SK-N-SH (cell line): ENCODE data around the gene DLX4. TPM values are rescaled to one million over a fixed set of nuclear protein-coding genes. Genes with fewer than 3 reads are reported as not detected.

ENCODE experiments used
- CTCF ChIA-PET: fragments of 300-600, 350-600 bp; formaldehyde crosslinking; extraction: SDS; loops from one replicate; lab custom pipeline; 2021; lab: Yijun Ruan, JAX
- POLR2A ChIA-PET: fragments of 350-600 bp; sonication (Branson Sonifier 250); formaldehyde crosslinking; extraction: SDS; loops from one replicate; lab custom pipeline; 2020; ENCODE audit warnings: antibody characterized with exemption, inconsistent platforms; lab: Yijun Ruan, JAX
- DNase-seq: peaks from one replicate; pipeline ENCODE4 v3.0.0; 2012
- H2AFZ ChIP-seq: fragments of 200-600 bp; sonication (generic); 2 replicates; pipeline ENCODE4 v1.8.1; 2016; ENCODE audit warnings: antibody characterized with exemption, mild to moderate bottlenecking, low read depth
- H3F3A ChIP-seq: fragments of 200-600 bp; sonication (generic); replicated peaks from 2 replicates; pipeline ENCODE3; 2016; ENCODE audit warnings: antibody characterized with exemption, mild to moderate bottlenecking; ENCODE audit not compliant: insufficient read depth
- H3K27ac ChIP-seq, 2 experiments: fragments of 200-500 bp in 1 of 2; fragments of 200-600 bp in 1 of 2; sonication (Bioruptor generic) in 1 of 2; sonication (generic), shearing (Covaris generic) in 1 of 2; 2 replicates each; pipeline versions ENCODE4 v1.5.1 to v1.6.1; 2014 to 2016; ENCODE audit warnings: low read depth in 2 of 2, inconsistent platforms in 1 of 2, low read length in 1 of 2, mild to moderate bottlenecking in 1 of 2, mixed read lengths in 1 of 2
- H3K27me3 ChIP-seq: fragments of 200-600 bp; sonication (generic), shearing (Covaris generic); 2 replicates; pipeline ENCODE4 v1.6.1; 2016; ENCODE audit warnings: mixed run types; ENCODE audit not compliant: insufficient read depth
- H3K36me3 ChIP-seq, 2 experiments: fragments of 200-500 bp in 1 of 2; fragments of 200-600 bp in 1 of 2; sonication (Bioruptor generic) in 1 of 2; sonication (generic) in 1 of 2; replicated peaks in 1 of 2; 2 replicates each; pipeline versions ENCODE3 to v1.5.1; 2014 to 2016; ENCODE audit warnings: low read length in 1 of 2, mild to moderate bottlenecking in 1 of 2; ENCODE audit not compliant: insufficient read depth in 2 of 2, control insufficient read depth in 1 of 2
- H3K4me1 ChIP-seq, 2 experiments: fragments of 200-500 bp in 1 of 2; fragments of 200-600 bp in 1 of 2; sonication (Bioruptor generic) in 1 of 2; sonication (generic), shearing (Covaris generic) in 1 of 2; 2 replicates each; pipeline versions ENCODE4 v1.5.1 to v1.6.1; 2014 to 2016; ENCODE audit warnings: low read depth in 1 of 2, low read length in 1 of 2, mixed run types in 1 of 2; ENCODE audit not compliant: insufficient read depth in 2 of 2, control insufficient read depth in 1 of 2
- H3K4me2 ChIP-seq: fragments of 200-600 bp; sonication (generic), shearing (Covaris generic); 2 replicates; pipeline ENCODE4 v1.6.1; 2017; ENCODE audit warnings: mixed run types
- H3K4me3 ChIP-seq, 2 experiments: fragments of 200-500 bp in 1 of 2; fragments of 200-600 bp in 1 of 2; sonication (Bioruptor generic) in 1 of 2; sonication (generic), shearing (Covaris generic) in 1 of 2; 2 replicates each; pipeline versions ENCODE4 v1.5.1 to v1.8.1; 2014 to 2016; ENCODE audit warnings: low read depth in 2 of 2, inconsistent platforms in 1 of 2, low read length in 1 of 2, mild to moderate bottlenecking in 1 of 2, mixed read lengths in 1 of 2, moderate library complexity in 1 of 2
- H3K79me2 ChIP-seq: fragments of 200-600 bp; sonication (generic); 2 replicates; pipeline ENCODE4 v1.8.1; 2017; ENCODE audit warnings: mild to moderate bottlenecking; ENCODE audit not compliant: insufficient read depth
- H3K9ac ChIP-seq: fragments of 200-600 bp; sonication (generic); 2 replicates; pipeline ENCODE4 v1.6.1; 2017; ENCODE audit warnings: mixed run types
- H3K9me2 ChIP-seq: fragments of 200-600 bp; sonication (generic); 2 replicates; pipeline ENCODE4 v1.6.1; 2017; ENCODE audit warnings: mixed run types
- H3K9me3 ChIP-seq: fragments of 200-600 bp; sonication (generic); 2 replicates; pipeline ENCODE4 v1.6.1; 2017; ENCODE audit warnings: mixed run types, mild to moderate bottlenecking, moderate library complexity
- H4K20me1 ChIP-seq: fragments of 200-600 bp; sonication (generic); 2 replicates; pipeline ENCODE4 v1.6.1; 2017; ENCODE audit warnings: mild to moderate bottlenecking, mixed run types; ENCODE audit not compliant: insufficient read depth
- ELF1 ChIP-seq: IDR thresholded peaks from 2 replicates; pipeline ENCODE4 v1.4.0; 2012
- EZH2phosphoT487 ChIP-seq: fragments of 200-600 bp; sonication (generic); IDR thresholded peaks from 2 replicates; pipeline ENCODE4 v1.6.1; 2017; ENCODE audit warnings: low read depth, mixed run types, mild to moderate bottlenecking, antibody characterized with exemption, moderate library complexity, borderline replicate concordance
- FOSL2 ChIP-seq: IDR thresholded peaks from 2 replicates; pipeline ENCODE4 v1.4.0; 2012; ENCODE audit warnings: low read depth, mild to moderate bottlenecking, moderate library complexity, borderline replicate concordance
- GABPA ChIP-seq: IDR thresholded peaks from 2 replicates; pipeline ENCODE4 v1.4.0; 2012; ENCODE audit warnings: low read depth, mild to moderate bottlenecking
- GATA2 ChIP-seq: sonication (generic); formaldehyde crosslinking; IDR thresholded peaks from 2 replicates; pipeline ENCODE4 v1.5.0; 2020; ENCODE audit warnings: mild to moderate bottlenecking, missing genetic modification reagents
- JUND ChIP-seq: IDR thresholded peaks from 2 replicates; pipeline ENCODE4 v1.4.0; 2012
- MEF2A ChIP-seq: IDR thresholded peaks from 2 replicates; pipeline ENCODE4 v1.4.0; 2012; ENCODE audit warnings: low read depth, borderline replicate concordance
- NRF1 ChIP-seq: IDR thresholded peaks from 2 replicates; pipeline ENCODE4 v1.6.1; 2012; ENCODE audit warnings: low read depth, mild to moderate bottlenecking, low read length
- POLR2AphosphoS5 ChIP-seq: IDR thresholded peaks from 2 replicates; pipeline ENCODE4 v1.6.1; 2012; ENCODE audit warnings: low read depth, low read length
- RCOR1 ChIP-seq: fragments of 150-350 bp; IDR thresholded peaks from 2 replicates; pipeline ENCODE4 v1.6.1; 2017; ENCODE audit warnings: antibody characterized with exemption, low read length
- RFX5 ChIP-seq: IDR thresholded peaks from 2 replicates; pipeline ENCODE4 v1.6.1; 2012; ENCODE audit warnings: mild to moderate bottlenecking, improper control_type of control experiment, low read length
- TAF1 ChIP-seq: IDR thresholded peaks from 2 replicates; pipeline ENCODE4 v1.6.1; 2012; ENCODE audit warnings: low read depth, mild to moderate bottlenecking, low read length, moderate library complexity, borderline replicate concordance
- WGBS: methylation state at CpG from one replicate; pipeline ENCODE4 v1.1.6; 2017; ENCODE audit warnings: low lambda C conversion rate; 5-methylcytosine and 5-hydroxymethylcytosine counted together
- polyA plus RNA-seq, 3 experiments: library from polyadenylated mRNA; depleted of rRNA; stranded (reverse); fragments of >200 nt; gene quantifications; 2 replicates each; pipeline ENCODE4 v1.2.3, GENCODE V29; 2012
- TF ChIP-seq, protein P1 (sequence below): IDR thresholded peaks from 2 replicates; pipeline ENCODE4; 2012
- TF ChIP-seq, protein P2 (sequence below): fragments of 150-350 bp; IDR thresholded peaks from 2 replicates; pipeline ENCODE4 v1.6.1; 2017; ENCODE audit warnings: antibody characterized with exemption, low read length, low read depth, borderline replicate concordance
- TF ChIP-seq, protein P3 (sequence below): IDR thresholded peaks from 2 replicates; pipeline ENCODE4 v1.6.1; 2012; ENCODE audit warnings: mild to moderate bottlenecking, low read depth, low read length, moderate library complexity

DLX4 gene
- 0.03 and 0.10 TPM in 2 replicates for polyA plus RNA-seq (2012; rRNA removed)
- polyA plus RNA-seq (2012; cell fraction: cytosol; rRNA removed): not detected in 2 replicates
- polyA plus RNA-seq (2012; cell fraction: nucleus; rRNA removed): 0.11 and 0.14 TPM in 2 replicates

GRCh38 chr17:49969134-49969759 lies at the start of gene DLX4:
Gene DLX4 (plus strand): TSS chr17:49969190. CDS start chr17:49969469, 279 bp downstream.
- H3K27ac ChIP-seq: no peak within 1 kb of the TSS
- H3K9ac ChIP-seq: no peak within 1 kb of the TSS
- ChIA-PET POLR2A (no interaction called here), CTCF (interaction anchor here (0.9 to 55.0 kb wide), 5 partner anchors 10 to 108 kb away, joined by 3 to 1225 read pairs (median 43); partner anchors contain the start of gene DLX3)
- WGBS: 10% methylated on average over 33 of the region's 45 CpGs
- H3K79me2 ChIP-seq: no peaks in the 10 kb centered on the region
- no peaks in the 10 kb centered on the region for H3F3A ChIP-seq
- no peaks in the 10 kb centered on the region for H3K9me3 ChIP-seq
- peak within 1 kb of the TSS; percentile 50 for H3K4me3 ChIP-seq
- peaks cover 0 to 13% of the 10 kb centered on the region in 2 experiments; a peak in 1 of 4 replicates for H3K4me1 ChIP-seq
- no peaks in the 10 kb centered on the region; the same call in 1 of the 2 replicates for H4K20me1 ChIP-seq
- peaks cover 100% of the 10 kb centered on the region for H3K27me3 ChIP-seq
- H3K4me2 ChIP-seq: peak within 1 kb of the TSS; percentile 73
- no peaks in the 10 kb centered on the region for H3K9me2 ChIP-seq
- TF ChIP-seq, protein P1, sequence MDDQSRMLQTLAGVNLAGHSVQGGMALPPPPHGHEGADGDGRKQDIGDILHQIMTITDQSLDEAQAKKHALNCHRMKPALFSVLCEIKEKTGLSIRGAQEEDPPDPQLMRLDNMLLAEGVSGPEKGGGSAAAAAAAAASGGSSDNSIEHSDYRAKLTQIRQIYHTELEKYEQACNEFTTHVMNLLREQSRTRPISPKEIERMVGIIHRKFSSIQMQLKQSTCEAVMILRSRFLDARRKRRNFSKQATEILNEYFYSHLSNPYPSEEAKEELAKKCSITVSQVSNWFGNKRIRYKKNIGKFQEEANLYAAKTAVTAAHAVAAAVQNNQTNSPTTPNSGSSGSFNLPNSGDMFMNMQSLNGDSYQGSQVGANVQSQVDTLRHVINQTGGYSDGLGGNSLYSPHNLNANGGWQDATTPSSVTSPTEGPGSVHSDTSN: no peak
- TF ChIP-seq TAF1 (no peak), NRF1 (no peak), GABPA (no peak), EZH2phosphoT487 (no peak), ELF1 (no peak), FOSL2 (no peak), RFX5 (no peak), JUND (no peak), RCOR1 (no peak), GATA2 (CRISPR knock-in tag) (no peak), POLR2AphosphoS5 (no peak), MEF2A (no peak)
- TF ChIP-seq, protein P2, sequence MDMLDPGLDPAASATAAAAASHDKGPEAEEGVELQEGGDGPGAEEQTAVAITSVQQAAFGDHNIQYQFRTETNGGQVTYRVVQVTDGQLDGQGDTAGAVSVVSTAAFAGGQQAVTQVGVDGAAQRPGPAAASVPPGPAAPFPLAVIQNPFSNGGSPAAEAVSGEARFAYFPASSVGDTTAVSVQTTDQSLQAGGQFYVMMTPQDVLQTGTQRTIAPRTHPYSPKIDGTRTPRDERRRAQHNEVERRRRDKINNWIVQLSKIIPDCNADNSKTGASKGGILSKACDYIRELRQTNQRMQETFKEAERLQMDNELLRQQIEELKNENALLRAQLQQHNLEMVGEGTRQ: no peak
- TF ChIP-seq, protein P3, sequence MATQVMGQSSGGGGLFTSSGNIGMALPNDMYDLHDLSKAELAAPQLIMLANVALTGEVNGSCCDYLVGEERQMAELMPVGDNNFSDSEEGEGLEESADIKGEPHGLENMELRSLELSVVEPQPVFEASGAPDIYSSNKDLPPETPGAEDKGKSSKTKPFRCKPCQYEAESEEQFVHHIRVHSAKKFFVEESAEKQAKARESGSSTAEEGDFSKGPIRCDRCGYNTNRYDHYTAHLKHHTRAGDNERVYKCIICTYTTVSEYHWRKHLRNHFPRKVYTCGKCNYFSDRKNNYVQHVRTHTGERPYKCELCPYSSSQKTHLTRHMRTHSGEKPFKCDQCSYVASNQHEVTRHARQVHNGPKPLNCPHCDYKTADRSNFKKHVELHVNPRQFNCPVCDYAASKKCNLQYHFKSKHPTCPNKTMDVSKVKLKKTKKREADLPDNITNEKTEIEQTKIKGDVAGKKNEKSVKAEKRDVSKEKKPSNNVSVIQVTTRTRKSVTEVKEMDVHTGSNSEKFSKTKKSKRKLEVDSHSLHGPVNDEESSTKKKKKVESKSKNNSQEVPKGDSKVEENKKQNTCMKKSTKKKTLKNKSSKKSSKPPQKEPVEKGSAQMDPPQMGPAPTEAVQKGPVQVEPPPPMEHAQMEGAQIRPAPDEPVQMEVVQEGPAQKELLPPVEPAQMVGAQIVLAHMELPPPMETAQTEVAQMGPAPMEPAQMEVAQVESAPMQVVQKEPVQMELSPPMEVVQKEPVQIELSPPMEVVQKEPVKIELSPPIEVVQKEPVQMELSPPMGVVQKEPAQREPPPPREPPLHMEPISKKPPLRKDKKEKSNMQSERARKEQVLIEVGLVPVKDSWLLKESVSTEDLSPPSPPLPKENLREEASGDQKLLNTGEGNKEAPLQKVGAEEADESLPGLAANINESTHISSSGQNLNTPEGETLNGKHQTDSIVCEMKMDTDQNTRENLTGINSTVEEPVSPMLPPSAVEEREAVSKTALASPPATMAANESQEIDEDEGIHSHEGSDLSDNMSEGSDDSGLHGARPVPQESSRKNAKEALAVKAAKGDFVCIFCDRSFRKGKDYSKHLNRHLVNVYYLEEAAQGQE: no peak
- no peaks in the 10 kb centered on the region for H3K36me3 ChIP-seq
- DNase-seq: peak; percentile 71
- peak within 1 kb of the TSS; percentile 64; the same call in 1 of the 2 replicates for H2AFZ ChIP-seq
